Measurements from ENCODE around the gene ELFN2. TPM values are rescaled to one million over a fixed set of nuclear protein-coding genes. Genes with fewer than 3 reads are reported as not detected.
A peak's percentile ranks its signal among the peaks of the same experiment; 100 is the strongest.
"Not testable (repeated sequence)": the region's sequence is repeated elsewhere in the genome, so short reads cannot be mapped to it uniquely, and the experiment has no call there.

ELFN2 gene
- total RNA-seq, 1 donor, result under 0.01 TPM

DNA sequence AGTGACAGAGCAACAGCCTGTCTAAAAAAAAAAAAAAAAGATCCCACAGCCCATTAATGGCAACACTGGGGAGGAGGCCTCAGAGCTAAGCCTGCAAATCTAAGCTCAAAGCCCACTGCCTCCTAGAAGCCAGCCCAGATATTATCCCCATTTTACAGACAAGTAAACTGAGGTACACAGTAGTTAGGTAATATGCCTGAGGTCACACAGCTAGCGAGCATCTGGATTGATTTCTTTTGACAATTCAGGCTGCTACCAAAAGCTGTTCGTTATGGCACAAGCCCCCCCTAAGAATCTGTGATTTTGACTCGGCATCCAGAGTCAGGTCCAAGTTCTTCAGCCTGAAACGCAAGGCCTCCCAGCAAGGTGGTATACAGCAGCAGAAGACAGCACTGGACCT lies 13.7 kb downstream of the ELFN2 start:
- DNase-seq (ENCODE audit: low read depth in 2 of 3, low spot score in 2 of 3), result no peak

DNA sequence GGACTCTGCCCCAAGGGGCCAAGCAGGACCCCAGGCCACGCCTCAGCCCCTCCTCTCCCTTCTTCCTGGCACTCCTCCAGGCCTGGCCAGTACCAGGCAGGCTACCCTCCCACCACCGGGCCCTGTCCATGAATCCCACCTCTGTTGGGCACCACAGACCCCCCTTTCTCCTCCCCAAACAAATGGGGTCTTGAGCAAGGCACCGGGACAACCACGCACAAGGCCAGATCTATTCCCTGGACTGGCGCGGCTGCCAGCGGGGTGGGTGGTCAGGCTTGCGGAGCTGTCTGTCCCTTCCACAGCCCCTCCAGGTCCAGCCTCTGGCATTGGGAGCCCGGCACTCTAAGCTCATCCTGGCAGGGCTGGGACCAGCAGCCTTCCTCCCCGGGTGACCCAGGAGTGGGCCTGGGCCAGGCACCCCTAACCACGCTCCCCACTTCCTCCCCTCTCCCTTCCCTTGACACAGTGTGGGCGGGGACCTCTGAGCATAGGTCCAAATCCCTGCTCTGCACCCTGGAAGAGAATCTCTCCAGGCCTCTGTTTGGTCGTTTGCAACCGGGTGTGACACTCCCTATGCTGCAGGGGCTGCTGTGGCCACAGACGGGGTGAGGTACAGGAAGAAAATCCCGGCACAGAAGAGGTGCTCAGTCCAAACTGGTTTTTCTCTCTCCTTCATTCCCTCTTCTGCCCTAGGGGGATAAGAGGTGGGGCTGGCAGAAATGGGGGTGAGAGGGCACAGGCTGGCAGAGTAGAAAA lies 14.6 kb downstream of the ELFN2 start:
- peak in 1 of 3 donors; percentile 33 for DNase-seq (ENCODE audit: low read depth in 2 of 3, low spot score in 2 of 3)

DNA sequence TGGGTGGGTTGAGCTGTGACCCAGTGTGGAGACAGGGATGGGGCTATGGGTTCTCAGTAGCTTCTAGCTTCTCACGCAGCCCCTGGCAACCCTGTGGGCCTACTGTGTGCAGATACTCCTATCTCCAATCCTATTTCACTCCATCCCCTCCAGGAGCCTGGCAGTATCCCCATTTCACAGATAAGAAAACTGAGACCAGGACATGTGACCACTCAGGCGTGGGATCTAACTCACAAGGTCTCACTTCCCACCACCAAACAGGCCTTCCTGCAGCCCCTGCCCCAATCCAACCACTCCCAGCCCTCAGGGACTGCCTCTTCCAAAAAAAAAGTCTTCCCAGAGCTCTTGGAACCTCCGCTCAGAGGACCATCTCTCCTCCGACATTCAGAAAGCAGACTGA lies 15.6 kb downstream of the ELFN2 start:
- no peak for DNase-seq (ENCODE audit: low read depth in 2 of 3, low spot score in 2 of 3)

DNA sequence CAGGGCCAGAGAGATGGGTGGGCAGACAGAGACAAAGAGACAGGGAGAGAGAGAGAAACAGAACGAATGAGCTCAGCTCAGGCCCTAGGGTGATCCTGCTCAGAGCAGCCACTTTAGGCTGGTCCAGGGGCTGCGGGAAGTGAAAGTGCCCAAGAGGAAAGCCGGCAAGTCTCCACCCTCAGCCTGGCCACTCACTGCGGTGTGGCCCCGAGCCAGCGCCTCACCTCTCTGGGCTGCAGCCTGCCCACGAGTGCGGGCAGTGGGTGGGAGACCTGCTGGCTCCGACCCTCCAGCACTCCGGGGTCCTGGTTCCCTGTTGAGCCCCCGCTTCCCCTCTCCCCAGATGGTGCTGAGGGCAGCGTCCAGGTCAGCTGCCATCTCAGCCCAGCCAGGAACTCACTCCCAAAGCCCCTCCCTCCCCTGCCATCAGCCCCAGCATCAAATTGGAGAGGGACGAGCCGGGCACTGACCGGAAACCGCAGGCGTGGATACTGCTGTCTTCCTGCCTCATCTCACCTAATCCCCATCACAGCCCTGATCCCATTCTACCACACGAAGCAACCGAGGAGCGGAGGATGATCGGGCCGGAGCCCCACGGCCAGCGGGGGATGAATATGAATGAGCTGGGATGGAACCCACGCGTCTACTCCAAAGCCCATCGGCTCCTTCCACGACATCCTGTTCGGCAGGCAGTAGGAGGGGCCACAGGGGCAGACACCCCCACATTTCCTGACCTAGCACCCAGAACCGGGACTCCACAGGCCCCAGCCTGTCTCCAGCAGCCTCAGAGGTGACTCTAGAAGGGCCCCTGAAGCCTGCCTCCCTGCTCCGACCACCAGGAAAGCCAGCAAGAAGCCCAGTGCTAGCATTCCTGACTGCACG lies 16.9 kb downstream of the ELFN2 start:
- DNase-seq (ENCODE audit: low read depth in 2 of 3, low spot score in 2 of 3), result no peak

DNA sequence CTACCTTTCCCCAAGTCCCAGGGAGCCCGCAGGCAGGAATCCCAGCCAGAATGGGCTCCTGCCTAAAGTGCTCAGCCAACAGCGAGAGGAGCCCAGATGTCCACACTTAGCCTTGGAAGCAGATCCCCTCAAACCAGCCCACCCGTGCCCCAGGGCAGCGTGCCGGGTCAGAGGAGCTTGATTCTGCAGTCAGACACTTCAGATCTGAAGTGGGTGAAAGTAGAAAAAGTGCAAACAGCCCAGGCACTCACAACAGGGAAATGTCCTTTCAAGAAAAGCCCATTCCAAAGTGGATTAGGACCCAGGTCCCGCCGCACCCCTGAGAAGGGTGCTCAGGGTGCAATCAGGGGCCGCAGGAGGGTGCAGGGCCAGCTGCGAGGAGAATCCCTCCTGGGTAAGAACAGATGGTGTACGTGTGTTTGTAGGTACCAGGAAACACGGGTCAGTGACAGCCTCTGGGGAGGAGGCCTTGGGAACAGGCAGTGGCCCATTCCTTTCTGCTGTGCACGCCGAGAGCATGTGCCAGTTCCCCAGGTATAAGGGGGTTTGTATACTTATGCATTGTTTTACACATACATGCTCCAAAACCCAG lies 17.7 kb downstream of the ELFN2 start:
- no peak for DNase-seq (ENCODE audit: low read depth in 2 of 3, low spot score in 2 of 3)

DNA sequence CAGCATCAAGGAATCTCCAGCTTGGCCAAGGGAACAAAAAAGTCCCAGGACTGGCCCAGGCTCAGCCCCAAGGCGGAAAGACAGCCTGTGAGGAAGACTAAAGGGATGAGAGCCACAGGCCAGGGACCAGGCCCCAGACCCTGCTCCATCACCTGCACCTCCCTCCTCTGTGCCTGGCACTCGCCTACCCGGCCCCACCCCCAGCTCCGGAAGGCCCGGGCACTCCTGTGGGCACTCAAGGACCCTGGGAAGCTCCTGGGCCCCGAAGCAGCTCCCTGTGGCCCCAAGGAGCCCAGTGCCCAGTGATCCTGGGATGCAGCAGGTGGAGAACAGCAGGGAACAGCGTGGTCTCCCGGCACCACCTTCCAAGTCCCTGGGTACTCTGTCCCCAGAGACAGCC lies 18.2 kb downstream of the ELFN2 start:
- DNase-seq (ENCODE audit: low read depth in 2 of 3, low spot score in 2 of 3), result no peak

DNA sequence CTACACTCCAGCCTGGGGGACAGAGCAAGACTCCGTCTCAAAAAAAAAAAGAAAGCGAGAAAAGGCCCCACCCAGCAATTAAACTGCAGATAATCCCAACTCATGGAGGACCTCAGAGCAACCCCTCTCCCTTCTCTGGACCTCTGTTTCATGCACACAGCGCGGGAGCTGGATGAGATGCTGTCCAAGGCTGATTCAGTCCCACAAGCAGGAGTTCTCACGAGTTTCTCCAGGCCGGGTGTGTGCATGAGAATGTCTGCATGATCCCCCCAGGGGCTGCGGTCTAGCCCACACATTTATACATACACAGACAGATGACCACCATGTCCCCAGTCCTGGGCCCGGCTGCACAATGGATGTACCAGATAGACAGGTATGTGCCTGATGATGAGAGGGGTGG lies 19.4 kb downstream of the ELFN2 start:
- DNase-seq (ENCODE audit: low read depth in 2 of 3, low spot score in 2 of 3), result no peak

DNA sequence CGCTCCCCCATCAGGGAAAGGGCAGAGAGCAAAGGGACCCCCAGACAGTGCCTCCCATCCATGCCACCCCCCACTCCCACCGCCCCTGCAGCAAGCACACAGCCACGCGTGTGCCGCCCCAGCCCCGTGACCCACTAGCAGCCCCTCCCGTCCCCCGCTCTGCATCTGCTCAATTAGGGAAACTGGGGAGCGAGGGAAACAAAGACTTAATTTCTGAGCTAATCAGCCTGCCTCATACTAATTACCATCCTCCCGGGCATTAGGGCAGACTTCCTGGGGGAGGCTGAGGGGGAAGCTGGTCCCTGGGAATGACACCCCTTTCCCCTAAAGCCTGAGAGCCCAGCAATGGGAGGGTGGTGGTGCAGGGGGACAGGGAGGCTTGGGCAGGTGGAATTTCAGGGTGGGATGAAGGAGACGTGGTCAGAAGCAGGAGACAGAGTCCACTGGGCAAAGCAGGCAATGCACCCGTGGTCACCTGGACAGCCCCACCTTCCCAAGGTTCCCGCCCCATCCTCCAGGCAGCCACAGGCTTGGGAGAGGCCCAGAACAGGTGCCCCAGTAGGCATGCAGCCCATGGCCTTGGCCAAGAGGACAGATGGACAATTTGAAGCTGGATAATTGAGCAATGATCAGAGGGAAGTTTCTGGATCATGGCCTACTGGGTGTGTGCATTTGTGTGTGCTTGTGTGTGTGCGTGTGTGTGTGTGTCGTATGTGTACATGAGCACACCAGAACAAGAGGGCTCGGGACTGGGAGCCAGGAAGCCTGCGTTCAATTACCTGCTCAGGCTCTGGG lies 20.6 kb downstream of the ELFN2 start:
- no peak for DNase-seq (ENCODE audit: low read depth in 2 of 3, low spot score in 2 of 3)

DNA sequence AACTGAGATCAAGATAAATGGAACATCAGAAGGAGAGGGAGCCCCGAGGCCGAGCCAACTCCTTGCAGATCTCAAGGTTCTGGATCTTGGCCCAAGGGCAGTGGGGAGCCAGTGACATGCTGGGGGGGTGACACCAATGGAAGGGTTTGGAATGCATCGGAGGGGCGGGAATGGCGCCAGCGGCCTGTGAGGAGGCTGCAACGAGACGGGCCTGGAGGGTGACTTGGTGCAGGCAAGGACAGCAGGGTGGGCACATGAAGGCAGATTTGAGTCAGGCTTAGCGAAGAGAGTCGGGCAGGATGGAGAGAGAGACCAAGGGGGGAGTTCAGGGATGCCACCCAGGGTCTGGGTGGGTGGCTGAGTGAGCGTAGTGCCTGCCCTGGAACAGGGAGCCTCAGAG lies 23.2 kb downstream of the ELFN2 start:
- no peak for DNase-seq (ENCODE audit: low read depth in 2 of 3, low spot score in 2 of 3)

DNA sequence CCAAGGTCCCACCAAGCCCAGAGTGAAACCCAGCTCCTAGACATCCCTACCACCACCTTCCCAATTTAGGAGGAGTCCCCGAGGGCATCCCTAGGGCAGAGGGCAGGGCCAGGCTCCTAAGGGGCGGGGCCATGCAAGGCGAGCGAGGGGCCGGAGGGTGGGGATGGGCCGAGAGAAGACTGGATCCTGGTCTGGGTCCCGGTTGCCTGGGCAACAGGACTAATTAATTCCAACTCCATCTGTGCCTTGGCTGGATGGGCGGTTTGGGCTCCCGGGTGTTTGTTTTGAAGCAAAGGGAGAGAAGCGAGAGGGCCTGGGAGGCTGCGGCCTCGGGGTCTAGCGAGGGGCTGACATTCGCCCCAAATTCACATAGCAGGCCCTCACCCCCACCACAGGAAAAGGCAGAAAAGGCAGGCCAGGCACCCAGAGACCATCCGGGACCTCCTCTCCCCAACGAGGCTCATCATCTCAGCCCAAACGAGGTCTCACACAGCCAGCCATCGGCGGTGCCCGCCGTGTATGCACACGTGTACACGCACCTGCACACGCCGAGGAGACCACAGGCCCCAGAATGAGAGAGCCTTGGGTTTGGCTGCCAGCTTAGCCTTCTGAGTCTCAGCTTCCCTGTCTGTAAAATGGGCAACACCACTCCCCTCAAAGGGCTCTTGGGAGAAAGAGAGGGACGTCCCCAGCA lies 23.9 kb downstream of the ELFN2 start:
- DNase-seq (ENCODE audit: low read depth in 2 of 3, low spot score in 2 of 3), result no peak

DNA sequence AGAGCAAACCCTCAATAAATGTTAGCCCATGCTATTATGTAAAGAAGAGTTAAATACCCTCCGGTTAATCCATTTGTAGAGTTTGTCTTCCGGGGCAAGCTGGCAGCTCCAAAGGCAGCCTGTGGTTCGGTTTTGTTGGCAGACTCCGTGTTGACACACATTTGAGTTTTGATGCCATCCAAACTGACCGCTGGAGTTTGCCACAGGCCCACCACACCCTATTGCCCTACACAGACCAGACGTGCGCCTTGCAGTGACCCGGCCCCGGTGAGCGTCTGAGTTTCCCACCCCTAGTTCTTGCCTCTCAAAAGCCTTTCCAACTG lies 25.1 kb downstream of the ELFN2 start:
- no peak for DNase-seq (ENCODE audit: low read depth in 2 of 3, low spot score in 2 of 3)

DNA sequence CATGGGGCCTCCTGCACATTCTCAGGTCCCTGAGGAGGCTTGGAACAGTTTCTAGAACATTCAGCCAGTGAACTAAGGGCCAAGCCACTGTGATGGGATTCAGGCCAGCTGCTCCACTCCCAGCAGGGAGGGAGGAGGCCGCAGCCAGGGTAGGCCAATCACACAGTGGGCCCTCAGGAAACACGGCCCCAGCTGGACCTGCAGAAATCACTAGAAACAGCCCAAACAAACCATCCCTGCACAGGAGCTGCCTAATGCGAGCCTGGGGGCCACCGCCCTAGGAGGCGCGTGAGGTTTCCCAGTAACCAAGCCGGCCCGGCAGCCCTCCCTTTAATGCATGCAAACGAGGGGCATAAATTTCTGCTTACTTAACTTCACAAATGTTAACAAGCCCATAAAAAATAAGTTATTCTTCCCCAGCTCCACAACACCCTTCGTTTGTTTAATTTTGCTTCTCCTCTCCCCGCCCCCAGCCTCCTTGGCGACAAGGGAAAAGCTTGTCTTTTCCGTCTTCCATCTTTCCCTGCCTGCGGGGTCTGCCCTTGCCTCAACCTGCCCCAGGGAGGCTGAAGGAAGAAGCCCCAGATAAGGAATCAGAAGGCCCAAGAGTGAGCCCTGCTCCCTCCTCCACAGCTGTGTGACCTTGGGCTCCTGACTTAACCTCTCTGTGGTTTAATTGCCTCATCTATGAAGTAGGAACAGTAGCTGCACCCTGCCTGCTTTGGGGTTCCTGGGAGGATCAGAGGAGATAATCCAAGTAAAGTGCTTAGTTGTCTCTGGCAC lies 25.7 kb downstream of the ELFN2 start:
- no peak for DNase-seq (ENCODE audit: low read depth in 2 of 3, low spot score in 2 of 3)

DNA sequence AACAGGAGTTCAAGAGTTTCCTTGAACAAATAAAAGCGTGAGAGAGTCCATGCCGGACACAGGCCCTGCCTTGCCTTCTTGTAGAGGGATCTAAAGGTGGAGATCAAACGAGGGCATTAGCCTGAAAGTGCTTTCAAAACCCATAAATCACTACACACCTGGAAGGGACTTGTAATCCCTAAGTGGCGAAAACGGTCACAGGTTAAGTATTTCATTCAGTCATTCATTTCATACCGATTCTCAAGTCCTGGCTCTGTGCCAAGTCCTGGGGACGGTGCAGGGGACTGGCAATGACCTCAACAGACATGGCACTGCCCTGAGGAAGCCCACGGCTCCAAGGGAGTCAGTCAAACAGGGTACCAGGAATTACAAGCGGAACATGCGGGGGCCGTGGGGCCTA lies 26.6 kb downstream of the ELFN2 start:
- DNase-seq (ENCODE audit: low read depth in 2 of 3, low spot score in 2 of 3), result no peak

DNA sequence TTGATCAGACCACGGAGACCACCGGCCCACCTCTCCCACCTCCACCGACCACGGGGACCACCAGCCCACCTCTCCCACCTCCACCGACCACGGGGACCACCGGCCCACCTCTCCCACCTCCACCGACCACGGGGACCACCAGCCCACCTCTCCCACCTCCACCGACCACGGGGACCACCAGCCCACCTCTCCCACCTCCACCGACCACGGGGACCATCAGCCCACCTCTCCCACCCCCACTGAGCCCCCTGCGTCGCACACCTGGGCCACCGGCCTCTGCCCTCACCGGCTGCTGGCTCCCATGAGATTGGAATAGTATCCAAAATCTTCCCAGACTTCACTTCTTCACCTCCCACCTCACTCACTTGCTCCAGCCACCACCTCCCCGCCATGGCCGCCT lies 27.8 kb downstream of the ELFN2 start:
- not testable (repeated sequence) for DNase-seq (ENCODE audit: low read depth in 2 of 3, low spot score in 2 of 3)

DNA sequence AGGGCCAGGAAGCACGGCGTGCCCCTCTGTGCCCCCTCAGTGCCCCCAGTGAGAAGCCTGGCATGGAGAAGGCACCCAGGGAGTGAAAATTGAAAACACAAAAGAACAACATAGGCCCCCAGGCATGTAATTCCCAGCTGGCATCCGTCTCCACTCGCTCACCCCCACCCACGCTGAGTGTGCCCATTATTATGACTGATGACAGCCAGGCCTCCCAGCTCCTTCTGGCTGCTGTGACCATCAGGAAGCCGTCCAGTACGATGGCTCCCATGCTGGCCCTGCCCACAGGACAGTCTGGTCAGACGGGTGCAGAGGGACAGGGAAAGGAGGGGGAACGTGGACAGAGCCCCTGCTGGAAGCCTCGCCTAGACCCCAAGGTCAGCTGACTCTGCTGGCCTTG lies 30.1 kb downstream of the ELFN2 start:
- no peak for DNase-seq (ENCODE audit: low read depth in 2 of 3, low spot score in 2 of 3)

DNA sequence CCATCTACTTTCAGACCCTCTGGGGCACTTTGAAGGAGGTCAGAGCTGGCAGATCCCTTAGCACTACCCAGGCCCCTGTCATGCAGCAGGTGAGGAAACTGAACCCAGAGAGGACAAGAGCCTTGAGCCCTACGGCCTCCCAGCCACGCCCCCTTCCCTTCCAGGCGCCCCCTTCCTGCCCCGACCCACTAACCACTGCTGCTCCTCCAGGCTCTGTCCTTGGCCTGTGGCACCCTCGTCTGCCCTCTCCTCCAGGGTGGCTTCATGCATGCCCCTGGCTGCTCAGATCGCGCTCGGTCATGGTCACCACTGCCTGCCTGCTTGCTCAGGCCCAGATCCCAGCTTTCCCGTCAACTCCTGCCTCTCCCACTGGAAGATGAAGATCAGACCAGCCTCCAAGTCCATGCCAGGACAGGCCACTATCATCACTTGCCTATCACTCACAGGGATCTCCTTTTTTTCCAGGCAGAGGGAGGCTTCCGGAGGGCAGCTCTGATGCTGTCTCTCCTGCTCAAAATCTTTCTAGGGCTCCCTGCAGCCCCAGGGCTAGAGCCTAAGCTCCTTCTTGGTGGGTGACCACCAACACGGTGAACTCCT lies 30.7 kb downstream of the ELFN2 start:
- DNase-seq (ENCODE audit: low read depth in 2 of 3, low spot score in 2 of 3), result no peak

DNA sequence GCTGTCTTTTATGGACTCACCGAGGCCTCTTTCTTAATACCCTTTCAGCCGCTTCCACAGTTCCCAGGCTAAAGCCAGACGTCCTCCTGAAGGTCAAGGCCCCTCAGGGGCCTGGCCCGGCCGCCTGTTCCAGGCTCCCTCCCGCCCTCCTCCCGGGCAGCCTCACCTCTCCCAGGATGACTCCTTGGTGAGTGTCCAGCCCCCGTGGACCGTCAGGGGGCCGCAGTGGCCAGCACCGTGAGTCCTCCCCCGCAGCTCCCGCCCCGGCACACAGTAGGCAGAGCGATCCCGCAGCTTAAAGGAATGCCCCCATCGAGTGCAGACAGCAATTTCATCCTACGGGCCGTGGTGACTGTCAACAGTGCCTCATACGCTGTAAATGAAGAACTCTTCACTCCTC lies 32.9 kb downstream of the ELFN2 start:
- no peak for DNase-seq (ENCODE audit: low read depth in 2 of 3, low spot score in 2 of 3)

DNA sequence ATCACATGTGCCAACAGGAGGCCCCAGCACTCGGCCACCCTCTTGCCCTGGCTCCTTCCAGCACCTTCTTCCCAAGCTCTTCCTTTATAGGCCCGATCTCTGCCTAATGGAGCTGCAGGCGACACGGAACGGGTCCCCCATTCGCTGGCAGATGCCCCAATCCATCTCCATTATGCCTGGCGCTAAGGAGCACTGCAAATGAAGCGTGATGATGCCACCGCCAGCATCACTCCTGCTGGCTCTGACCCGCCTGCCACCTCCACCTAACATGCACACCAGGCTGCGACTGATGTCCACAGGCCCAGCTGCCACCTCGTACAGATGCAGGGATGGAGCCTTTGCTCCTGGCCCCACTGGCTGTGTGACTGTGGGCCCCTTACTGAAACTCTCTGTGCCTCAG lies 33.5 kb downstream of the ELFN2 start:
- no peak for DNase-seq (ENCODE audit: low read depth in 2 of 3, low spot score in 2 of 3)

DNA sequence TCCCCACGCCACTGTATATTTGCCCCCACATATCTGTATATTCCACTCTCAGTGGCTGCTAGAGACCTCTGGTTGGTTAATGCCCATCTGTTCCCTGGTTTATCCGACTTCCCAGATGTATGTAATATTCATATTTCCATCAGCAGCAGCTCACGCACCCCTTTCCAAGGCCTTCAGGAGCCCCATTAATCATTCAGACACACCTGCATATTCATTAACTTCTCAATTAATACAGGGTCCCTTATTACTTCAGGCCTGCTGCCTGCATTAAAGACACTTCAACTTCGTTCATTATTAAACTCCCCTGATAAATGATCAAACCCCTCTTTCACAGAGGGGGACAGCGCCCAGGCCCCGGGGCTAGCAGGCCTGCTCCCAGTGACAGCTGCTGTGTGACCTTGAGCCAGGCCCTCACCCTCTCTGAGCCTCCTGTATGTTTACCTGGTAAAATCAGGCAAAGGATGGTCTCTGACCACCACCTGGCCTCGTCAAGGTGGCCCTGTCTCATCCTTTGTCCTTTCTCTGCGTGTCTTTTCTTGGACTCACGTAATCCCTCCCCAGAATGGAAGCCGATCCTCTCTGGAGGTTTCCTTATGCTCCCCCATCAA lies 34.5 kb downstream of the ELFN2 start:
- DNase-seq (ENCODE audit: low read depth in 2 of 3, low spot score in 2 of 3), result no peak
